Measurements from ENCODE around the gene STEAP1.

The STEAP1 gene

DNA sequence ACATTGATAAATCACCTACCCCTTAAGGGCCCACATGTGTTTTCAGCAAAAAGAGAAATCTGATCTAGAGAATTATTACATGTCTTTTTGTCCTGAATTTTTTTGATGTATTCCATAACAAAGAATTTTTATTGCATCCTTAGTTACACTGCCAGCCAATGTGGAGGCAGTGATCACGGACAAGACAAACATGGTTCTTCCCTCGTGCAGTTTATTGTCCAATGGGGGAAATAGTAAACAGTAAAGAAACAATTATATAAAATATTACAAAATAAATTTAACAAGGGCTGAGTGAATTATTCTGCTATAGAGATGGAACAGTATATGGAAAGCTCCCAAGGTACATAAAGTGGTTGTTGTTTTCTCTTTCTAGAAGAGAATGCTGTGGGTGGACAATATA lies 59.3 kb downstream of the STEAP1 start:
- TF ChIP-seq FOXP2 (optimal IDR thresholded peaks at IDR 0.05; ENCODE audit: borderline replicate concordance, extremely low read depth, extremely low read length, insufficient read depth) (no peak), SIN3A (IDR thresholded peaks at IDR 0.05; ENCODE audit: borderline replicate concordance, insufficient read depth, low read length) (no peak)
